ENCODE data around the gene RPS15A.
"Not testable (repeated sequence)": the region's sequence is repeated elsewhere in the genome, so short reads cannot be mapped to it uniquely, and the experiment has no call there.

The RPS15A gene

GRCh38 chr16:18742870-18743269 is 47.3 kb downstream of the RPS15A start:
- FAIRE-seq, result not testable (repeated sequence)

GRCh38 chr16:18740027-18740426 is 50.1 kb downstream of the RPS15A start:
- FAIRE-seq, result not testable (repeated sequence)

GRCh38 chr16:18738768-18739167 is 51.4 kb downstream of the RPS15A start:
- not testable (repeated sequence) for FAIRE-seq

- FAIRE-seq, result not testable (repeated sequence)
Observed at GRCh38 chr16:18734279-18734678, 55.9 kb downstream of the RPS15A start.
